Right lung (tissue), 5 donors: Measurements from ENCODE around the gene RASD1. TPM values are rescaled to one million over a fixed set of nuclear protein-coding genes. Genes with fewer than 3 reads are reported as not detected.
A peak's percentile ranks its signal among the peaks of the same experiment; 100 is the strongest.
"Not testable (repeated sequence)": the region's sequence is repeated elsewhere in the genome, so short reads cannot be mapped to it uniquely, and the experiment has no call there.

Experiments
- DNase-seq, 2 donors: peaks; one replicate each; pipeline ENCODE4 v3.0.0-alpha.2; 2013
- polyA plus RNA-seq, 5 donors: library from polyadenylated mRNA; unstranded; fragments of 120-200 nt; gene quantifications; one replicate each; pipeline versions ENCODE4 v1.2.1 to v1.2.3, GENCODE V29; 2013; ENCODE audit warnings: inconsistent platforms in 1 of 5, low replicate concordance in 1 of 5; ENCODE audit not compliant: insufficient read length in 5 of 5, insufficient read depth in 1 of 5

The RASD1 gene
- polyA plus RNA-seq, 5 donors, result 1.5 to 3.4 (median 1.8) TPM

- no peak for DNase-seq
These were observed 1.8 kb upstream of the RASD1 start for GRCh38 chr17:17497845-17498520.

GRCh38 chr17:17497065-17497844, 1.1 kb upstream of the RASD1 start:
- no peak for DNase-seq

DNA sequence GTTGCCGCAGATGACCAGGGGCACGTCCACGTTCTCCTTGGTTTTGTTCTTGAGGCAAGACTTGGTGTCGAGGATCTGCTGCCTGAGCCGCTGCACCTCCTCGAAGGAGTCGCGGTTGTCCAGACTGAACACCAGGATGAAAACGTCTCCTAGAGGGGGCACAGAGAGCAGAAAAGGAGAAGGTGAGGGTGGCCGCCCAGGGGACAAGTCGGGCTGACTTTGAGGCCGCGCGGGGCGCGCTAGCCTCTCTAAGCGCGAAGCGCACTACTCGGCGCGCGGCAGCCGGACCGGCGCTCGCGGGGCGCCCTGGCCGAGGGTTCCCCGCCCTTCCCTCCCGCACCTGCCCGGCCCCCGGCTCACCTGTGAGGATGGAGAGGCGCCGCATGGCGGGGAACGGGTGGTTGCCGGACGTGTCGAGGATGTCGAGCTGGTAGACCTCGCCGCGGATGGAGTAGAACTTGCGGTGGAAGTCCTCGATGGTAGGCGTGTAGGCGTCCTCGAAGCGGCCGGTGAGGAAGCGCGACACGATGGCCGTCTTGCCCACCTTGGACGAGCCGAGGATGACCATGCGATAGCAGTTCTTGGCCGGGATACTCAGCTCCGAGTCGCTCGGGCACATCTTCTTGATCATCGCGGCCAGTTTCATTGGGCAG, 533 bp downstream of the RASD1 start:
- peak in 1 of 2 donors; percentile 36 for DNase-seq

DNA sequence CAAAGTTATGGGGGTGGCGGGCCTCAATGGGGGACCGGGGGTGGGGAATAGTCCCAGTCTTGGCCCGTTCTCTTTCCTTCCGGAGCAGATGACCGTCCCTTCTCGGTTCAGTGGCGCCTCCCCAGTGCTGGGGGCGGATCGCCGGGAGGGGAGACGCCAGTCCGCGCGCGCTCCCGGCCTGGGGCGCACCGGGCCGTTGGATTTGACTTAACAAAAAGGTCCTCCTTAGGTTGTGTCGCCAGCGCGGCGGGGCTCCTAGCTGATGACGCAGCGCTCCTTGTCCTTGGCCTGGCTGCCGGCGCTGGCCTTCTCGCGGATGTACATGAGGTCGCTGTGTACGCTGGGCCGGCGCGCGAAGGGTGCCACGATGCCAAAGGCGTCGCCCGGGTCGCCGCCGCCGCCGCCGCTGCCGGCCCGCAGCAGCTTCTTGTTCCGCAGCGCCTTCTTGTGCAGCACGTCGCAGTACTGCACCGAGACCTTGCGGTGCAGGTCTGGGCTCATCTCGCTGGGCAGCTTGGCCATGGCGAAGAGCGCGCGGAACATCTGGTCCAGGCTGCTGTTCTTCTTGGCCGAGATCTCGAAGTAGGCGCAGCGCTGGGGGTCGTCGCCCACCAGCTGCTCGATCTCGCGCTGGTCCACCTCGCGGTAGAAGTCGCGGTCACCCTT, 1.2 kb downstream of the RASD1 start:
- DNase-seq, result peak; percentile 31 to 49

- no peak for DNase-seq
These were observed 1.7 kb downstream of the RASD1 start for GRCh38 chr17:17494499-17494869.

DNA sequence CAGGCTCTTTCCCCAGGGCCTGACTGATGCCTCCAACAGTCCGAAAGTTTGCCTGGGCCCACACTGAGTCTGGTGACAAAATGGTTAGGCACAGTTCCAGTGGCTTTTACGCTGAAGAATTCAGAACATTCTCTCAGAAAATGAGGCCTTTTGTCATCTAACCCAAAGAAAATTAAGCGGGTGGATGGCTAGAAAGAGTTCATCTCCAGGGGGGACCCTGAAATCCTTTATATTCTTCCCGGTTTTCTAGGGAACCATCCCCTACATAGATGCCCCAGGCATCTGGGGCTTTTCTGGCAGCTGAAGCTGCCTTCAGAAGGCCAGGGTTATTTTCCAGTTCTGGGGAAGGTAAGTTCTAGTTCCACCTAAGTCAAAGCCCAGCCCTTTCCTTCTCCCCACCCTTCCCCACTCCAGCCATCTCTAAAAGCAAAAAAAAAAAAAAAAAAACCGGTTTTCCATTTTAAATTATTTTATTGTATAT, 2.2 kb downstream of the RASD1 start:
- DNase-seq, result no peak

- no peak for DNase-seq
These were observed 2.8 kb downstream of the RASD1 start for GRCh38 chr17:17493249-17493985.

- no peak for DNase-seq
These were observed 3.6 kb downstream of the RASD1 start for GRCh38 chr17:17492571-17492970.

DNA sequence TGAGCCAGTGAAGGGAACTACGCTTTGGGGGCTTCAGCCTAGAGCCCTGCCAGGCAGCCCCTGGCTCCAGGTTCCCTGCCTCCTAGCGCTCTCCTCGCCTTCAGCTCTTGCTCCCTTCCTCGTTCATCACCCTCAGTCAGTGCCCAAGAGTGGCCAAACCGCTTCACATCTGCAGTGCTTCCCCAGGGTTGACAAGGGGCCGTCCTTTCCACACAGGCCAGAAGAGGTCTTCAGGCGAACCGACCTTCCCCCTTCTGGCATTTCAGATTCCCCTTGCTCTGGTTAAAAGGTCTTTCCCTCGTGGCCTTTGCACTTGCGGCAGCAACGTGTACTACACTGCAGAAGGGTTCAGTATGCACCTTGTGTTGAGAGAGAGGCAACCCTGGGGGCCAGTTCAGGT, 4.1 kb downstream of the RASD1 start:
- DNase-seq, result no peak

- no peak for DNase-seq
These were observed 4.6 kb downstream of the RASD1 start for GRCh38 chr17:17491546-17491988.

GRCh38 chr17:17491031-17491471, 5.1 kb downstream of the RASD1 start:
- no peak for DNase-seq

- DNase-seq, result no peak
These were observed 8.2 kb downstream of the RASD1 start for GRCh38 chr17:17487998-17488397.

DNA sequence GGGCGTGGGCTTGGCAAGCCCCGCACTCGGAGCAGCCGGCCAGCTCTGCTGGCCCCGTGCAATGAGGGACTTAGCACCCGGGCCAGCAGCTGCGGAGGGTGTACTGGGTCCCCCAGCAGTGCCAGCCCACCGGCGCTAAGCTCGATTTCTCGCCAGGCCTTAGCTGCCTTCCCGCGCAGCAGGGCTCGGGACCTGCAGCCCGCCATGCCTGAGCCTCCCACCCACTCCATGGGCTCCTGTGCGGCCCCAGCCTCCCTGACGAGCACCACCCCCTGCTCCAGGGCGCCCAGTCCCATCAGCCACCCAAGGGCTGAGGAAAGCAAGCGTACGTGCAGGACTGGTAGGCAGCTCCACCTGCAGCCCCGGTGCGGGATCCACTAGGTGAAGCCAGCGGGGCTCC, 9.8 kb downstream of the RASD1 start:
- not testable (repeated sequence) for DNase-seq

GRCh38 chr17:17485420-17485819, 10.8 kb downstream of the RASD1 start:
- no peak for DNase-seq

- no peak for DNase-seq
These were observed 11.7 kb downstream of the RASD1 start for GRCh38 chr17:17484451-17484899.

GRCh38 chr17:17481860-17482259, 14.3 kb downstream of the RASD1 start:
- DNase-seq, result no peak

DNA sequence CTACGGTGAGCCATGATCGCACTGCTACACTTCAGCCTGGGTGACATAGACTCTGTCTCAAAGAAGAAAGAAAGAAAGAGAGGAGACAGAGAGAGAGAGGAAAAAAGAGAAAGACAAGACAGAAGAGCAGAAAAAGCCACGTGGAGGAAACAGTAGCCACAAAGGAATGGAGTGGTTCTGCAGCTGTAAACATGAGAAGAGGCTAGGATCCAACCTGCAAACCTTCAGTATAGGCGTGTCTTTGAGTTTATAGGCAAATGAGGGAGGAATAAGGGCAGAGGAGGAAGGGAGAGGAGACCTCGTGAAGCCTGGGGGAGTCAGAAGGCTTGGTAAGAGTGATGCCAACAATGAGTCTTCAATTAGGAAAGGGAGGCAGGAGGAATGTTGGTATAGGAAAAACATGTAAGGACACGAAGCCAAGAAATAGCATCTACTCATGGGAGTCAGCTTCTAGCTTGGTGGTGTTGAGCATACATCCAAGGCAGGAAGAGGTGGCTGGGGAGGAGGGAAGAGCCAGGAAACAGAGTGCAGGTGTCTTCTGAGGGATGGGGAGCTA, 15.5 kb downstream of the RASD1 start:
- DNase-seq, result no peak

- DNase-seq, result no peak
These were observed 17.0 kb downstream of the RASD1 start for GRCh38 chr17:17479209-17479608.

DNA sequence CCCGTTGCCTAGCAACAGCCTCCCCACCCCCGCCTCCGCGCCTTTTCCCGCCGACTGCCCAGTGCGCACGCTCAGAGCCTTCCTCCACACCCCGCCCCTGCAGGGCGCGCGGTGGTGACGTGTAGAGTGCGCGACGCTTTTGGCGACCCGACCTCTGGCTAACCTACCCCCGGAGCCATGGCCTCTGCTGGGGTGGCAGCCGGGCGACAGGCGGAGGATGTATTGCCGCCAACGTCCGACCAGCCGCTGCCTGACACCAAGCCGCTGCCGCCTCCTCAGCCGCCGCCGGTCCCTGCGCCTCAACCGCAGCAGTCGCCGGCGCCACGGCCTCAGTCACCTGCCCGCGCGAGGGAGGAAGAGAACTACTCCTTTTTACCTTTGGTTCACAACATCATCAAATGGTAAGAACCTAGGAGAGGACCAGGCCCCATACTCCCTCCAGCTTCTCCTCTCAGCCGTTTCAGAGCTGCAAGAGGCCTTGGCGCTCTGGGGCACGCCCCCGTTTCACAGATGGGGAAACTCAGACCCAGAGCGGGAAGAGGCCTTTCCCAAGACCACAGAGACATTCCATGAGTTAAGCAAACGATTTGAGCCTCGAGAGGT, 19.2 kb downstream of the RASD1 start, which contains the start of gene MED9:
MED9 (plus strand) TSS at position 136 of the 603 bp plus-strand sequence; CDS start at position 178, 42 bp downstream.
- peak; percentile 92 to 93 for DNase-seq

DNA sequence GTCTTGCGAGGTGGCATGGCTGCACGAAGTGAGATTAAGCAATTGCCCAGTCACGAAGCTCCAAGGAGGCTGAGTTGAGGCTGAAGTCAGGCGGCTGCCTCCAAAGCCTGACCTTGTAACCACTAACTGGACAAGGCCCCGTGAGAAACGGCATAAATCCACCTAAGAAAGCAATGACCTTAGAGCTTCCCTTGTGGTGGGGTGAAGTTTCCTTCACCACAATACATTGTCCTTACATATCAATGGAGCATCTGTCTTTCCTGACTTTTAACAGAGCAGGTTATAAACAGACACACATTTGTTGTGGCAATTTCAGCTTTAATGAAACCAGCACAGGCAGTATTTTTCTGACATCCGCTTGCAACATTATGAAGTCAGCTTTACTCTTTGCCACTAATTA, 21.9 kb downstream of the RASD1 start:
- no peak for DNase-seq
